B cell (primary cell): ENCODE measurements around the gene ZNF304.

Experiments used
- CTCF ChIP-seq: fragments of 200-600 bp; IDR thresholded peaks from one replicate; pipeline ENCODE4 v1.8.0; 2022; ENCODE audit warnings: antibody characterized with exemption, mild to moderate bottlenecking
- EZH2 ChIP-seq: IDR thresholded peaks from 2 replicates; pipeline ENCODE4 v1.6.1; 2012; ENCODE audit warnings: borderline replicate concordance, low read depth, mild to moderate bottlenecking, moderate library complexity, low read length; ENCODE audit not compliant: insufficient read depth, poor library complexity, severe bottlenecking

GRCh38 chr19:57342582-57342981 lies 8.5 kb upstream of the ZNF304 start:
- TF ChIP-seq CTCF: no peak
- TF ChIP-seq EZH2: no peak
